Measurements from ENCODE around the gene KDSR. TPM values are rescaled to one million over a fixed set of nuclear protein-coding genes. Genes with fewer than 3 reads are reported as not detected.

The KDSR gene
- total and polyA plus RNA-seq, 4 experiments from 2014 or later, result 59.4 to 134 (median 84.7) TPM

DNA sequence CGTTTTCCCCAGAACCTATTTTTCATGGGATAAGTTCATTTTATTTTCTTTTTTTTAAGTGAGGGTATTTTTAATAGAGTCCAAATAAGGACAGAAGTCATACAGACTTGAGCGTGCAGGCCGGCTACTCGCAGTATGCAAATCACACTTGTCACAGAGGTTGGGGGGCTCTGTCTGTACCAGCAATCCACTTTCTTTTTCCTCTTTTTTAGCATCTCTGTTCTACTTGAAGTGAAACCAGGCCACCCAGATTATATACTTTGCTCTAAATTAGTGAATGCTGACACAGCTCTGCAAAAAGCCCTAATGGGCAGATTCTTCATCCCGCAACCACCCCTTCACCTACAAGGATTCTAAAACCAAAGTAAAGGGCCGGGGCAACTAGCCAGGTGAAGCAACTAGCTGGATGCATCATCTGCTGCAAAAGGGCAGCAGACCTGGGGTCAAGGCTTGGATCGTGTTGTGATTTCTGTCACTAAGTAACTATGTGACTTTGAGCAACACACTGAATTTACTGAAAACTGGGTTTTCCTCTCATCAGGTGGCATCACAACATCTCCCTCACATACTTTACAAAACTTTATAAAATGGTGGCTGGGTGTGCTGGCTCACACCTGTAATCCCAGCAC, 18.4 kb downstream of the KDSR start:
- H3K27ac Mint-ChIP-seq, result peak overlapping the region in 1 of 7 donors; percentile 24
- no peaks in the 10 kb centered on the region for H3K27me3 ChIP-seq (ENCODE audit: insufficient read depth, low read length)
- H3K4me1 ChIP-seq (ENCODE audit: insufficient read depth, low read length), result no peaks in the 10 kb centered on the region
- H3K4me1 Mint-ChIP-seq, result peaks cover 0 to 1% (median under 1%) of the 10 kb centered on the region in 4 donors
- H3K27ac ChIP-seq (ENCODE audit: low read depth, low read length), result no peak overlapping the region
- peaks cover 50% of the 10 kb centered on the region for H3K36me3 ChIP-seq (ENCODE audit: insufficient read depth, low read length)
- peaks cover 49 to 66% of the 10 kb centered on the region in 2 donors for H3K36me3 Mint-ChIP-seq
- H3K9me3 ChIP-seq (ENCODE audit: control insufficient read depth in 1 of 2, low read length in 2 of 2), result no peaks in the 10 kb centered on the region
- H3K27me3 Mint-ChIP-seq, result no peaks in the 10 kb centered on the region
- intact Hi-C loops (cut with micrococcal nuclease), result no loop called here
- CTCF ChIA-PET (ENCODE audit: partially characterized antibody), result interaction anchor here (1.0 to 17.3 kb wide), 2 partner anchors 13 to 92 kb away, joined by 3 to 193 read pairs; no protein-coding TSS in a partner anchor
- H3K4me3 Mint-ChIP-seq, result no peak overlapping the region
- no peak for DNase-seq
- POLR2A ChIA-PET (ENCODE audit: partially characterized antibody), result no interaction called here
- no peak overlapping the region for H3K4me3 ChIP-seq (ENCODE audit: low read length in 2 of 2)
- no peaks in the 10 kb centered on the region for H3K9me3 Mint-ChIP-seq

DNA sequence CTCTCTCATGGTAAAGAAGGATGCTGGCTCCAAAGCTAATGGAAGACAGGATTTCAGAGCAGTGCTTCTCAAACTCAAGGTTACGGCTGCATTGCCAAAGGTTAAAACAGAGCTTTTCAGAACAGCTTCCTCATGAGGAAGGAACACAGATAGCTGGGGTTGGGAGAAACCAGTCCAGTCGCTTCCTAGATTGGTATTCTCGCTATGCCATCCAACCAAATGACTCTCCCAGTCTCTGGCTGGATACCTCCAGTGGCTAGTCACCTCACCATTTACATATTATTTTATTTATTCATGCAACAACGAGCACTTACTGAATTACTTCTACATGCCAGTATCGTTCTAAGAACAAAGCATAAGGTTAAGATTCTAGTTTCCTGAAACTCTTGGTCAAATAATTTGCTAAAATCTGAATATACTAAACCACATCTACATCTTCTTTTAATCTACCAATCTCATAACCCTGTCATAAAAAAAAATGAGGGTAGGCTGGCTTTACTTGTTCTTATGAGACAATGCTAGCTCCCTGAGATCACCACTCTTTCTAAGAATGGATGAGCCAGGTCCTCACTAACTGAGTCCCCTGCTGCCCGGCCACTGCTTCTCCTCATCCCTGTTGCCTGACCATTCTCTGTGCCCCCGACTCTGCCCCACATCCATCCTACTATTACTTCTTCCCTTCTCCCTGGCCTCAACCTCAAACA, 20.4 kb downstream of the KDSR start:
- Histone ChIP-seq H3K27ac (ENCODE audit: low read depth, low read length) (no peak overlapping the region), H3K4me1 (ENCODE audit: insufficient read depth, low read length) (no peaks in the 10 kb centered on the region), H3K4me3 (ENCODE audit: low read length in 2 of 2) (no peak overlapping the region), H3K36me3 (ENCODE audit: insufficient read depth, low read length) (peaks cover 56% of the 10 kb centered on the region), H3K27me3 (ENCODE audit: insufficient read depth, low read length) (no peaks in the 10 kb centered on the region), H3K9me3 (ENCODE audit: control insufficient read depth in 1 of 2, low read length in 2 of 2) (no peaks in the 10 kb centered on the region)
- H3K4me3 Mint-ChIP-seq, result no peak overlapping the region
- CTCF ChIA-PET (ENCODE audit: partially characterized antibody), result interaction anchor here (1.2 to 17.3 kb wide), 2 partner anchors 11 to 94 kb away, joined by 4 to 193 read pairs; no protein-coding TSS in a partner anchor
- H3K27me3 Mint-ChIP-seq, result no peaks in the 10 kb centered on the region
- H3K36me3 Mint-ChIP-seq, result peaks cover 51 to 68% of the 10 kb centered on the region in 2 donors
- H3K9me3 Mint-ChIP-seq, result no peaks in the 10 kb centered on the region
- intact Hi-C loops (cut with micrococcal nuclease), result no loop called here
- POLR2A ChIA-PET (ENCODE audit: partially characterized antibody), result no interaction called here
- H3K4me1 Mint-ChIP-seq, result peaks cover 0 to 4% (median 2%) of the 10 kb centered on the region in 4 donors
- DNase-seq, result no peak
- peak overlapping the region in 3 of 7 donors; percentile 2 to 18 (median 10) for H3K27ac Mint-ChIP-seq

DNA sequence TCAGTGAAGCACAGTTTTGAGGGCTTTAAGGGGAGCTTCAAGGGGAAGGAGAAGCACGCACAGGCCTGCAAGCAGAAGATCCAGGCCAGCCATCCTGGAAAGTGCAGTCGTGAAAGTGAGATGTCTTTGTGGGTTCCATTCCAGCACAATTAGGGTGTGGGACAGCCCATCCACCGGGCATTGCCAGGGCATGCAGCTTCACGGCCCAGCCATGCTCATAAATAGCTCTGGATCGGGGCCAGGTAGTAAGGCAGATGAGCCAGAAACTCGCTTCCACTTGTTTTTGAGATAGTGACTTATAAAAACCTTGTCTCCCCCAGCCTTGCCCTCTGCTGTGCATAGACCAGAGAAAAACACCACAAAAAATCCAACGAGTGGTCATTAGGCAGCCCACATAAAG, 21.0 kb downstream of the KDSR start:
- POLR2A ChIA-PET (ENCODE audit: partially characterized antibody), result no interaction called here
- Histone ChIP-seq H3K9me3 (ENCODE audit: control insufficient read depth in 1 of 2, low read length in 2 of 2) (no peaks in the 10 kb centered on the region), H3K27ac (ENCODE audit: low read depth, low read length) (no peak overlapping the region), H3K4me3 (ENCODE audit: low read length in 2 of 2) (no peak overlapping the region), H3K27me3 (ENCODE audit: insufficient read depth, low read length) (no peaks in the 10 kb centered on the region), H3K36me3 (ENCODE audit: insufficient read depth, low read length) (peaks cover 53% of the 10 kb centered on the region), H3K4me1 (ENCODE audit: insufficient read depth, low read length) (no peaks in the 10 kb centered on the region)
- CTCF ChIA-PET (ENCODE audit: partially characterized antibody), result interaction anchor here (1.2 to 17.3 kb wide), 2 partner anchors 11 to 95 kb away, joined by 4 to 193 read pairs; no protein-coding TSS in a partner anchor
- no peak for DNase-seq
- Mint-ChIP-seq H3K4me1 (peaks cover 0 to 4% (median 2%) of the 10 kb centered on the region in 4 donors), H3K27me3 (no peaks in the 10 kb centered on the region), H3K27ac (peak overlapping the region in 1 of 7 donors; percentile 18), H3K4me3 (no peak overlapping the region), H3K36me3 (peaks cover 53 to 69% of the 10 kb centered on the region in 2 donors), H3K9me3 (no peaks in the 10 kb centered on the region)
- intact Hi-C loops (cut with micrococcal nuclease), result no loop called here

- no peaks in the 10 kb centered on the region for H3K9me3 Mint-ChIP-seq
- H3K27ac Mint-ChIP-seq, result peak overlapping the region in 3 of 7 donors; percentile 34 to 80 (median 35)
- Histone ChIP-seq H3K9me3 (ENCODE audit: control insufficient read depth in 1 of 2, low read length in 2 of 2) (no peaks in the 10 kb centered on the region), H3K4me1 (ENCODE audit: insufficient read depth, low read length) (no peaks in the 10 kb centered on the region), H3K27me3 (ENCODE audit: insufficient read depth, low read length) (no peaks in the 10 kb centered on the region), H3K36me3 (ENCODE audit: insufficient read depth, low read length) (peaks cover 44% of the 10 kb centered on the region), H3K27ac (ENCODE audit: low read depth, low read length) (no peak overlapping the region), H3K4me3 (ENCODE audit: low read length in 2 of 2) (no peak overlapping the region)
- H3K4me3 Mint-ChIP-seq, result no peak overlapping the region
- no peak for DNase-seq
- H3K27me3 Mint-ChIP-seq, result no peaks in the 10 kb centered on the region
- POLR2A ChIA-PET (ENCODE audit: partially characterized antibody), result no interaction called here
- intact Hi-C loops (cut with micrococcal nuclease), result no loop called here
- CTCF ChIA-PET (ENCODE audit: partially characterized antibody), result interaction anchor here (1.6 to 17.3 kb wide), 2 partner anchors 13 to 96 kb away, joined by 4 to 193 read pairs; no protein-coding TSS in a partner anchor
- peaks cover 58 to 68% of the 10 kb centered on the region in 2 donors for H3K36me3 Mint-ChIP-seq
- peaks cover 0 to 5% (median 2%) of the 10 kb centered on the region in 4 donors for H3K4me1 Mint-ChIP-seq
Observed at GRCh38 chr18:63344918-63345317, 22.1 kb downstream of the KDSR start.

DNA sequence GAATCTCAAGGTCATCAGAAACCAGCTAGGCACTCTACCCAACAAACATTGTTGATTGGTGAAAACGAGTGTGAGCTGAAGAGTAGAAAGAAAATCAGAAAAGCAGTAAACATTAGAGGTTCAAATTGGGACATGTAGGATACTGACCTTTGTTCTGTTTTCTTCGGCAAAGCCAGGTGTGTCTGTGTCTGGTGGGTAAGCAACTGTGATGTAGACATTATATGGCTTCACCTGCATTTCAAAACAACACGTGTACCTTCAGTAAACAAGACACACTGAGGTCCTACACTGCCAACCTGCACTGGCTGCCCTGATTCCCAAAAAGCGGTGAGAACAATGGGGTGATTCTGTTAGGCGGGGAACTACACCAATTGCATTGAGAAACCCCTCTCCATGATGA, 22.7 kb downstream of the KDSR start:
- H3K4me1 Mint-ChIP-seq, result peaks cover 0 to 6% (median 2%) of the 10 kb centered on the region in 4 donors
- no peaks in the 10 kb centered on the region for H3K9me3 ChIP-seq (ENCODE audit: control insufficient read depth in 1 of 2, low read length in 2 of 2)
- peak overlapping the region in 1 of 7 donors; percentile 34 for H3K27ac Mint-ChIP-seq
- no peaks in the 10 kb centered on the region for H3K27me3 ChIP-seq (ENCODE audit: insufficient read depth, low read length)
- ChIA-PET CTCF (ENCODE audit: partially characterized antibody) (interaction anchor here (1.6 to 17.3 kb wide), 2 partner anchors 12 to 96 kb away, joined by 4 to 193 read pairs; no protein-coding TSS in a partner anchor), POLR2A (ENCODE audit: partially characterized antibody) (no interaction called here)
- no peak for DNase-seq
- no peaks in the 10 kb centered on the region for H3K27me3 Mint-ChIP-seq
- H3K4me1 ChIP-seq (ENCODE audit: insufficient read depth, low read length), result no peaks in the 10 kb centered on the region
- H3K27ac ChIP-seq (ENCODE audit: low read depth, low read length), result no peak overlapping the region
- peaks cover 54 to 66% of the 10 kb centered on the region in 2 donors for H3K36me3 Mint-ChIP-seq
- H3K4me3 Mint-ChIP-seq, result no peak overlapping the region
- intact Hi-C loops (cut with micrococcal nuclease), result no loop called here
- peaks cover 38% of the 10 kb centered on the region for H3K36me3 ChIP-seq (ENCODE audit: insufficient read depth, low read length)
- H3K4me3 ChIP-seq (ENCODE audit: low read length in 2 of 2), result no peak overlapping the region
- no peaks in the 10 kb centered on the region for H3K9me3 Mint-ChIP-seq

DNA sequence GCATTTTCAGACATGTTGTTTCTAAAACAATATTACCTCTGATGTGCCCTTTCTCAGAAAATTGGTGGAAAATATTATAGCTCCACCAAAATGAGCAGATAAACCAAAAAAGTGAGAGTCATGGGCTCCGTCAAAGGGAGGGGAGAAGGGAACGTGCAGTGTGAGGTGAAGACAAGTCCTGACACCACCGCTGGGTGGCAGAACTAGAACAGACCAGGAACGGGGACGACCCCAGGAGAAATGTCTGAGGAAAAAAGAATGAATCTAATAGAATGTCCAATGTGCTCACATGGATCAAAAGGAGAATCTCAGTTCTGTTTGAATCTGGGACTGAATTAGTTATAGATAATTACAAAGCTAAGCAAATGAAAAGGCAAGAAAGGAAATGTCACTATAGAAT, 24.8 kb downstream of the KDSR start:
- no peak overlapping the region for H3K27ac ChIP-seq (ENCODE audit: low read depth, low read length)
- no peaks in the 10 kb centered on the region for H3K9me3 ChIP-seq (ENCODE audit: control insufficient read depth in 1 of 2, low read length in 2 of 2)
- H3K27ac Mint-ChIP-seq, result no peak overlapping the region
- intact Hi-C loops (cut with micrococcal nuclease), result loop anchor here (1.0 kb wide), 1 partner anchor 97 kb away; no protein-coding TSS in a partner anchor
- POLR2A ChIA-PET (ENCODE audit: partially characterized antibody), result no interaction called here
- peaks cover 35% of the 10 kb centered on the region for H3K36me3 ChIP-seq (ENCODE audit: insufficient read depth, low read length)
- no peaks in the 10 kb centered on the region for H3K27me3 ChIP-seq (ENCODE audit: insufficient read depth, low read length)
- H3K4me1 Mint-ChIP-seq, result peaks cover 0 to 6% (median 2%) of the 10 kb centered on the region in 4 donors
- H3K4me3 ChIP-seq (ENCODE audit: low read length in 2 of 2), result no peak overlapping the region
- CTCF ChIA-PET (ENCODE audit: partially characterized antibody), result interaction anchor here (0.9 to 17.3 kb wide), 12 partner anchors 9 to 326 kb away, joined by 3 to 193 read pairs (median 4); no protein-coding TSS in a partner anchor
- DNase-seq, result no peak
- no peaks in the 10 kb centered on the region for H3K27me3 Mint-ChIP-seq
- peaks cover 52 to 64% of the 10 kb centered on the region in 2 donors for H3K36me3 Mint-ChIP-seq
- H3K4me1 ChIP-seq (ENCODE audit: insufficient read depth, low read length), result no peaks in the 10 kb centered on the region
- H3K9me3 Mint-ChIP-seq, result no peaks in the 10 kb centered on the region
- H3K4me3 Mint-ChIP-seq, result no peak overlapping the region

DNA sequence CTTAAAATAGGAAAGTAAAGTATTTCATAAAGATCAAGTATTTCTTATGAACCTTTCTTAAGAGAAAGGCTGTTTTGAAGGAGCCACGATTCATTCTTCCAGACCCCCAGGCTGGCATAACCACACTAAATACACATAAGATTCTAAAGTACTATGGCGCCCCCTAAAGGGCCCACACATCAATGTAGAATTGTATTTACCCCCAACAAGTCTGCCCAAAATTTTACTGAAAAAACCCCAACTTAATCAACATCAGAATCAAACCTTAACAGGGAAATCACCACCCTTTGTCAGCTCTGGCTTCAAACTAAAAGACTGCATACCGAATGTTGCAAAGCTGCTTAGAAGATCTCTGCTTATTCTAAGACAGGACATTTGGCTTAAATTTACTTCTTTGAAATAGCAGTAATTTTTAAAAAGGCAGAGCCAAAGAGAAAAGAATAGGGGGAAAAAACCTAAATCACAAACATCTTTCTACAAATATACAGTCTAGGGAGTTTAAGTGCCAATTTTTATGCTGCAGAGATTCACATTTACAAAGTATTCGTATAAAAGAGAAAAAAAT, 27.0 kb downstream of the KDSR start:
- Histone ChIP-seq H3K27me3 (ENCODE audit: insufficient read depth, low read length) (no peaks in the 10 kb centered on the region), H3K4me1 (ENCODE audit: insufficient read depth, low read length) (no peaks in the 10 kb centered on the region), H3K36me3 (ENCODE audit: insufficient read depth, low read length) (peaks cover 41% of the 10 kb centered on the region), H3K4me3 (ENCODE audit: low read length in 2 of 2) (no peak overlapping the region), H3K9me3 (ENCODE audit: control insufficient read depth in 1 of 2, low read length in 2 of 2) (no peaks in the 10 kb centered on the region), H3K27ac (ENCODE audit: low read depth, low read length) (no peak overlapping the region)
- H3K27me3 Mint-ChIP-seq, result no peaks in the 10 kb centered on the region
- DNase-seq, result peak in 4 of 5 donors; percentile 43 to 51 (median 49)
- ChIA-PET CTCF (ENCODE audit: partially characterized antibody) (interaction anchor here (0.8 to 17.3 kb wide), 24 partner anchors 10 to 328 kb away, joined by 3 to 193 read pairs (median 4); partner anchors contain the start of gene VPS4B), POLR2A (ENCODE audit: partially characterized antibody) (no interaction called here)
- H3K9me3 Mint-ChIP-seq, result no peaks in the 10 kb centered on the region
- peaks cover 0 to 7% (median 1%) of the 10 kb centered on the region in 4 donors for H3K4me1 Mint-ChIP-seq
- no peak overlapping the region for H3K4me3 Mint-ChIP-seq
- peak overlapping the region in 3 of 7 donors; percentile 43 to 69 (median 69) for H3K27ac Mint-ChIP-seq
- peaks cover 56 to 76% of the 10 kb centered on the region in 2 donors for H3K36me3 Mint-ChIP-seq
- intact Hi-C loops (cut with micrococcal nuclease), result loop anchor here (1.0 to 2.0 kb wide), 2 partner anchors 324 to 625 kb away; partner anchors contain the start of gene PHLPP1

Measured in CD4-positive, alpha-beta memory T cell (primary cell).